Spleen (tissue), 7 donors: ENCODE data around the gene TNFRSF14.

Experiments used
- POLR2A ChIP-seq, 3 donors: fragments of 450-650 bp; IDR thresholded peaks; one replicate each; pipeline ENCODE4 v1.5.1; 2017; ENCODE audit warnings: antibody characterized with exemption in 3 of 3, mild to moderate bottlenecking in 1 of 3
- TF ChIP-seq, protein P1 (sequence below), 11 experiments: fragments of 200-600 bp in 7 of 11; fragments of 450-650 bp in 4 of 11; sonication (generic) in 4 of 11; IDR thresholded peaks in 8 of 11; conservative IDR thresholded peaks in 3 of 11; 1 replicate in 7 of 11; 2 replicates in 4 of 11; pipeline versions ENCODE4 v1.4.0 to v1.8.0; 2016 to 2021; ENCODE audit warnings: antibody characterized with exemption in 11 of 11, inconsistent platforms in 4 of 11, mild to moderate bottlenecking in 1 of 11
- donor health status: DM: no; HTN: no; CAD: no; lungs with moderate emphysema.
- donor health status: DM: no; HTN: no; CAD: no.
- donor health status: DM: no; HTN: no; CAD: no.

- TF ChIP-seq POLR2A (IDR thresholded peaks at IDR 0.05), result no peak
- TF ChIP-seq, protein P1, sequence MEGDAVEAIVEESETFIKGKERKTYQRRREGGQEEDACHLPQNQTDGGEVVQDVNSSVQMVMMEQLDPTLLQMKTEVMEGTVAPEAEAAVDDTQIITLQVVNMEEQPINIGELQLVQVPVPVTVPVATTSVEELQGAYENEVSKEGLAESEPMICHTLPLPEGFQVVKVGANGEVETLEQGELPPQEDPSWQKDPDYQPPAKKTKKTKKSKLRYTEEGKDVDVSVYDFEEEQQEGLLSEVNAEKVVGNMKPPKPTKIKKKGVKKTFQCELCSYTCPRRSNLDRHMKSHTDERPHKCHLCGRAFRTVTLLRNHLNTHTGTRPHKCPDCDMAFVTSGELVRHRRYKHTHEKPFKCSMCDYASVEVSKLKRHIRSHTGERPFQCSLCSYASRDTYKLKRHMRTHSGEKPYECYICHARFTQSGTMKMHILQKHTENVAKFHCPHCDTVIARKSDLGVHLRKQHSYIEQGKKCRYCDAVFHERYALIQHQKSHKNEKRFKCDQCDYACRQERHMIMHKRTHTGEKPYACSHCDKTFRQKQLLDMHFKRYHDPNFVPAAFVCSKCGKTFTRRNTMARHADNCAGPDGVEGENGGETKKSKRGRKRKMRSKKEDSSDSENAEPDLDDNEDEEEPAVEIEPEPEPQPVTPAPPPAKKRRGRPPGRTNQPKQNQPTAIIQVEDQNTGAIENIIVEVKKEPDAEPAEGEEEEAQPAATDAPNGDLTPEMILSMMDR (IDR thresholded peaks at IDR 0.05 in 8 of 11, conservative IDR thresholded peaks at IDR 0.05 in 3 of 11), result no peak
Observed at GRCh38 chr1:2534315-2534686, 21.9 kb upstream of the TNFRSF14 start.
